KMS-11 (cell line): ENCODE data around the gene NLGN1.

Source experiments
- H2AFZ ChIP-seq: fragments of 200-600 bp; sonication (generic); 2 replicates; pipeline ENCODE4 v1.6.1; 2016; ENCODE audit warnings: antibody characterized with exemption, mixed run types, low read depth
- H3K27ac ChIP-seq: fragments of 200-600 bp; sonication (generic); 2 replicates; pipeline ENCODE4 v1.6.1; 2016; ENCODE audit warnings: mild to moderate bottlenecking, mixed run types
- H3K27me3 ChIP-seq: fragments of 200-600 bp; sonication (generic); 2 replicates; pipeline ENCODE4 v1.6.1; 2017; ENCODE audit warnings: mild to moderate bottlenecking, low read depth, mixed run types, moderate library complexity; ENCODE audit not compliant: insufficient read depth
- H3K36me3 ChIP-seq: fragments of 200-600 bp; sonication (generic); 2 replicates; pipeline ENCODE4 v1.6.1; 2017; ENCODE audit warnings: mild to moderate bottlenecking, mixed run types; ENCODE audit not compliant: insufficient read depth
- H3K4me1 ChIP-seq: fragments of 200-600 bp; sonication (generic); 2 replicates; pipeline ENCODE4 v1.6.1; 2016; ENCODE audit warnings: mild to moderate bottlenecking, low read depth, mixed run types; ENCODE audit not compliant: poor library complexity, severe bottlenecking
- H3K4me2 ChIP-seq: fragments of 200-600 bp; sonication (generic); 2 replicates; pipeline ENCODE4 v1.7.0; 2016; ENCODE audit warnings: mild to moderate bottlenecking, mixed run types
- H3K4me3 ChIP-seq: fragments of 200-600 bp; sonication (generic); IDR thresholded peaks from 2 replicates; pipeline ENCODE4 v1.6.1; 2017; ENCODE audit warnings: low read depth, low read length, mixed read lengths; ENCODE audit not compliant: insufficient read depth
- H3K79me2 ChIP-seq: fragments of 200-600 bp; sonication (generic); 2 replicates; pipeline ENCODE4 v1.6.1; 2016; ENCODE audit warnings: low read depth, mixed run types; ENCODE audit not compliant: insufficient read depth
- H3K9ac ChIP-seq: fragments of 200-600 bp; sonication (generic); 2 replicates; pipeline ENCODE4 v1.6.1; 2016; ENCODE audit warnings: mild to moderate bottlenecking, mixed run types
- H4K20me1 ChIP-seq: fragments of 200-600 bp; sonication (generic); 2 replicates; pipeline ENCODE4 v1.6.1; 2016; ENCODE audit warnings: mild to moderate bottlenecking, mixed run types; ENCODE audit not compliant: insufficient read depth
- CTCF ChIP-seq: fragments of 200-600 bp; sonication (generic); conservative IDR thresholded peaks from 2 replicates; pipeline ENCODE4 v1.6.1; 2017; ENCODE audit warnings: low read depth, mild to moderate bottlenecking, antibody characterized with exemption, low read length, moderate library complexity, mixed read lengths

Gene NLGN1

GRCh38 chr3:173556546-173556945, 159.0 kb downstream of the NLGN1 start:
- H3K4me3 ChIP-seq: no peak overlapping the region

GRCh38 chr3:173567997-173568396, 170.5 kb downstream of the NLGN1 start:
- H3K9ac ChIP-seq: no peak overlapping the region
- no peaks in the 10 kb centered on the region for H3K79me2 ChIP-seq
- no peak for TF ChIP-seq CTCF
- H3K36me3 ChIP-seq: no peaks in the 10 kb centered on the region
- no peak overlapping the region for H3K27ac ChIP-seq
- no peak overlapping the region for H2AFZ ChIP-seq
- no peaks in the 10 kb centered on the region for H3K27me3 ChIP-seq
- H3K4me1 ChIP-seq: no peaks in the 10 kb centered on the region
- H4K20me1 ChIP-seq: no peaks in the 10 kb centered on the region
- H3K4me2 ChIP-seq: no peak overlapping the region
- H3K4me3 ChIP-seq: no peak overlapping the region

More at GRCh38 chr3:173556546-173556945, 159.0 kb downstream of the NLGN1 start:
- H3K4me1 ChIP-seq: no peaks in the 10 kb centered on the region
- no peak overlapping the region for H2AFZ ChIP-seq
- no peaks in the 10 kb centered on the region for H3K36me3 ChIP-seq
- no peak overlapping the region for H3K27ac ChIP-seq
- no peak for TF ChIP-seq CTCF
- H3K9ac ChIP-seq: no peak overlapping the region
- H3K27me3 ChIP-seq: no peaks in the 10 kb centered on the region
- no peaks in the 10 kb centered on the region for H3K79me2 ChIP-seq
- no peak overlapping the region for H3K4me2 ChIP-seq
- no peaks in the 10 kb centered on the region for H4K20me1 ChIP-seq

- Histone ChIP-seq H3K4me1 (no peaks in the 10 kb centered on the region), H3K79me2 (no peaks in the 10 kb centered on the region), H3K27ac (no peak overlapping the region), H3K4me2 (no peak overlapping the region), H3K9ac (no peak overlapping the region), H2AFZ (no peak overlapping the region), H3K27me3 (no peaks in the 10 kb centered on the region), H3K36me3 (no peaks in the 10 kb centered on the region), H4K20me1 (no peaks in the 10 kb centered on the region), H3K4me3 (no peak overlapping the region)
- TF ChIP-seq CTCF: no peak
These were observed 171.1 kb downstream of the NLGN1 start for GRCh38 chr3:173568623-173569022.

- Histone ChIP-seq H3K4me3 (no peak overlapping the region), H3K27ac (no peak overlapping the region), H3K79me2 (no peaks in the 10 kb centered on the region), H4K20me1 (no peaks in the 10 kb centered on the region), H2AFZ (no peak overlapping the region), H3K9ac (no peak overlapping the region), H3K27me3 (no peaks in the 10 kb centered on the region), H3K4me1 (no peaks in the 10 kb centered on the region), H3K4me2 (no peak overlapping the region), H3K36me3 (no peaks in the 10 kb centered on the region)
- TF ChIP-seq CTCF: no peak
These were observed 186.0 kb downstream of the NLGN1 start for GRCh38 chr3:173583496-173583895.
